ENCODE results near the gene DHDH. TPM values are rescaled to one million over a fixed set of nuclear protein-coding genes. Genes with fewer than 3 reads are reported as not detected.
"Not testable (repeated sequence)": the region's sequence is repeated elsewhere in the genome, so short reads cannot be mapped to it uniquely, and the experiment has no call there.

DHDH gene
- total RNA-seq, 1 donor from 2014 or later, result 3.2 TPM

DNA sequence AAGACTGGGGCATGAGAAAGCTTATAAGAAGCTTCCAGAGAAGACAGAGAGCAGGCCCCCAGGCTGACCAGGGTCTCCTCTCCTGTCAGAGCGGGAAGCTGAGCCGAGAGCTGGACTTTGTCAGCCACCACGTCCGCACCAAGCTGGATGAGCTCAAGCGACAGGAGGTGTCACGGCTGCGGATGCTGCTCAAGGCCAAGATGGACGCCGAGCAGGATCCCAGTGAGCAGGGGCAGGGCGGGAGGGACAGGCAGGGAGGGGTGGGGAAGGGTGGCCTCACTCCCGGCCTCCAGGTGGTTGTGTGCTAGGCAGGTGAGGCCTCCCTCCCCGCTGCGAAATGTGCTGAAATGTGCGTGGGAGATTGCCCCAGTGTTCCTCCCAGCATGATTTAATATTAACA, 27.8 kb upstream of the DHDH start:
- DNase-seq (ENCODE audit: low spot score in 2 of 2, unreplicated experiment in 2 of 2), result no peak
- H3K4me3 Mint-ChIP-seq, result no peak overlapping the region
- TF ChIP-seq, protein P1, sequence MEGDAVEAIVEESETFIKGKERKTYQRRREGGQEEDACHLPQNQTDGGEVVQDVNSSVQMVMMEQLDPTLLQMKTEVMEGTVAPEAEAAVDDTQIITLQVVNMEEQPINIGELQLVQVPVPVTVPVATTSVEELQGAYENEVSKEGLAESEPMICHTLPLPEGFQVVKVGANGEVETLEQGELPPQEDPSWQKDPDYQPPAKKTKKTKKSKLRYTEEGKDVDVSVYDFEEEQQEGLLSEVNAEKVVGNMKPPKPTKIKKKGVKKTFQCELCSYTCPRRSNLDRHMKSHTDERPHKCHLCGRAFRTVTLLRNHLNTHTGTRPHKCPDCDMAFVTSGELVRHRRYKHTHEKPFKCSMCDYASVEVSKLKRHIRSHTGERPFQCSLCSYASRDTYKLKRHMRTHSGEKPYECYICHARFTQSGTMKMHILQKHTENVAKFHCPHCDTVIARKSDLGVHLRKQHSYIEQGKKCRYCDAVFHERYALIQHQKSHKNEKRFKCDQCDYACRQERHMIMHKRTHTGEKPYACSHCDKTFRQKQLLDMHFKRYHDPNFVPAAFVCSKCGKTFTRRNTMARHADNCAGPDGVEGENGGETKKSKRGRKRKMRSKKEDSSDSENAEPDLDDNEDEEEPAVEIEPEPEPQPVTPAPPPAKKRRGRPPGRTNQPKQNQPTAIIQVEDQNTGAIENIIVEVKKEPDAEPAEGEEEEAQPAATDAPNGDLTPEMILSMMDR (IDR thresholded peaks at IDR 0.05; ENCODE audit: unreplicated experiment), result no peak
- no peaks in the 10 kb centered on the region for H3K9me3 Mint-ChIP-seq
- H3K36me3 Mint-ChIP-seq, result peaks cover 40% of the 10 kb centered on the region
- peaks cover 8% of the 10 kb centered on the region for H3K4me1 Mint-ChIP-seq
- H3K27me3 Mint-ChIP-seq (ENCODE audit: low read depth), result no peaks in the 10 kb centered on the region
- no peak overlapping the region for H3K27ac Mint-ChIP-seq

DNA sequence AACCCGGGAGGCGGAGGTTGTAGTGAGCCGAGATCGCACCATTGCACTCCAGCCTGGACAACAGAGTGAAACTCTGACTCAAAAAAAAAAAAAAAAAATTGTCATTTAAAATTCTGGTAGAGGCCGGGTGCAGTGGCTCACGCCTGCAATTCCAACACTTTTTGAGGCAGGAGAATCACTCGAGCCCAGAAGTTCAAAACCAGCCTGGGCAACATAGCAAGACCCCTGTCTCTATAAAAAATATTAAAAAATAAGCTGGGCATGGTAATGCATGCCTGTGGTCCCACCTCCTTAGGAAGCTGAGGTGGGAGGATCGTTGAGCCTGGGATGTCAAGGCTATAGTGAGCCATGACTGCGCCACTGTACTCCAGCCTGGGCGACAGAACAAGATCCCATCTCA, 27.2 kb upstream of the DHDH start:
- no peak for DNase-seq (ENCODE audit: low spot score in 2 of 2, unreplicated experiment in 2 of 2)
- no peaks in the 10 kb centered on the region for H3K27me3 Mint-ChIP-seq (ENCODE audit: low read depth)
- TF ChIP-seq, protein P1 (IDR thresholded peaks at IDR 0.05; ENCODE audit: unreplicated experiment), result no peak
- H3K36me3 Mint-ChIP-seq, result peaks cover 44% of the 10 kb centered on the region
- peaks cover 2% of the 10 kb centered on the region for H3K4me1 Mint-ChIP-seq
- no peak overlapping the region for H3K27ac Mint-ChIP-seq
- no peaks in the 10 kb centered on the region for H3K9me3 Mint-ChIP-seq
- H3K4me3 Mint-ChIP-seq, result no peak overlapping the region

DNA sequence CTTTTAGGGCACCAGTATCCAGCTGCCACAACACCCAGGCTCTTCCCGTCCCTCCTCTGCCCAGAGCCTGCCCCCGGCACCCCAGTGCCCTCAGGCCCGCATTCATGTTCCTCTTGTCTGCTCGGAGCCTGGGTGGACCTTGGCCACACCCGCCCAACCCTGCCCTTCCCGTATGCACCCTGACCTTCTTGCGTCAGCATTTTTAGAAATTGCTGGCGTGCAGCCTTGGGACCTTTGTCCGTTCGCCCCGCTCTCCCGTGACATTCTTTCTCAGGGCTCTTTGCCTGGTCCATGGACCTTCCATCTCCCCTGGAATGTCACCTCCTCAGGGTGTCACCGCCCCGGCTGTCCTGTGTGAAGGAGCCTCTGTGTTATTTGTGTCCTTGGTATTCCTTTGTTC, 25.8 kb upstream of the DHDH start:
- Mint-ChIP-seq H3K9me3 (no peaks in the 10 kb centered on the region), H3K36me3 (peaks cover 49% of the 10 kb centered on the region)

DNA sequence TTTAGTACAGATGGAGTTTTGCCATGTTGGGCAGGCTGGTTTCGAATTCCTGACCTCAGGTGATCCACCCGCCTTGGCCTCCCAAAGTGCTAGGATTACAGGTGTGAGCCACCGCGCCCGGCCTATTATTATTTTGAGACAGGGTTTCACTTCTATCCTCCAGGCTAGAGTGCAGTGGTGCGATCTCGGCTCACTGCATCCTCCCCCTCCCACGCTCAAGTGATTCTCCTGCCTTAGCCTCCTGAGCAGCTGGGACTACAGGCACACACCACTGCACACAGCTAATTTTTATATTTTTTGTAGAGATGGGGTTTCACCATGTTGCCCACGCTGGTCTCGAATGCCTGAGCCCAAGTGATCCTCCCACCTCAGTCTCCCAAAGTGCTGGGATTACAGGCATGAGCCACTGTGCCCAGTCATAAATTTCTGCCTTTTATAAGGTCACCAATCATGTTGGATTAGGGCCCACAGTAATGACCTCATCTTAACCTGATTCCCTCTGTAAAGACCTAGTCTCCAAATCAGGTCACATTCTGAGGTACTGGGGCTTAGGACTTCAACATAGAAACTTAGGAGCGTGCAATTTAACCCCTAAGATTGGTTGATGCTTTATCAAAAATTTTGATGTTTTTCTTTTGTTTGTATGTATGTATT, 23.9 kb upstream of the DHDH start:
- not testable (repeated sequence) for H3K4me3 Mint-ChIP-seq; H3K27ac Mint-ChIP-seq; H3K4me1 Mint-ChIP-seq; H3K9me3 Mint-ChIP-seq; DNase-seq (ENCODE audit: low spot score in 2 of 2, unreplicated experiment in 2 of 2); H3K27me3 Mint-ChIP-seq (ENCODE audit: low read depth)
- H3K36me3 Mint-ChIP-seq, result peaks cover 56% of the 10 kb centered on the region

More for the DNA sequence above, 25.8 kb upstream of the DHDH start:
- no peak overlapping the region for H3K4me3 Mint-ChIP-seq
- no peaks in the 10 kb centered on the region for H3K4me1 Mint-ChIP-seq
- H3K27ac Mint-ChIP-seq, result no peak overlapping the region
- DNase-seq (ENCODE audit: low spot score in 2 of 2, unreplicated experiment in 2 of 2), result no peak
- TF ChIP-seq, protein P1 (IDR thresholded peaks at IDR 0.05; ENCODE audit: unreplicated experiment), result no peak
- no peaks in the 10 kb centered on the region for H3K27me3 Mint-ChIP-seq (ENCODE audit: low read depth)

DNA sequence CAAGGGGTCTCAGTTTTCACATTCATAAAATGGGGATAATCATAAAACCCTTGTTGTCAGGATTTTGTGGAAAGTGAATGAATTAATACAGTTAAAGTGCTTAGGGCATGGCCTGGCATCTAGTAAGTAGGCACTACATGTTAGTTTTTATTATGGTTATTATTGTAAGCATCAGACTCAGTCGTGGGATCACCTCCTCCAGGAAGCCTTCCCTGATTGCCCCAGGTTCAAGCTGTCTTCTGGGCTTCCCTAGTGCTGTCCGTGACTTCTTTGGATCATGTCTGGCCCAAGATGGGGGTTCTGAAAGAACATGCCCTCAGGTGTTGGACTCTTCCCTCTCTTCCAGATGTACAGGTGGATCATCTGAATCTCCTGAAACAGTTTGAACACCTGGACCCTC, 22.7 kb upstream of the DHDH start:
- H3K4me3 Mint-ChIP-seq, result no peak overlapping the region
- H3K27me3 Mint-ChIP-seq (ENCODE audit: low read depth), result no peaks in the 10 kb centered on the region
- H3K4me1 Mint-ChIP-seq, result no peaks in the 10 kb centered on the region
- H3K27ac Mint-ChIP-seq, result no peak overlapping the region
- H3K9me3 Mint-ChIP-seq, result no peaks in the 10 kb centered on the region
- DNase-seq (ENCODE audit: low spot score in 2 of 2, unreplicated experiment in 2 of 2), result no peak
- TF ChIP-seq, protein P1 (IDR thresholded peaks at IDR 0.05; ENCODE audit: unreplicated experiment), result no peak
- peaks cover 49% of the 10 kb centered on the region for H3K36me3 Mint-ChIP-seq

DNA sequence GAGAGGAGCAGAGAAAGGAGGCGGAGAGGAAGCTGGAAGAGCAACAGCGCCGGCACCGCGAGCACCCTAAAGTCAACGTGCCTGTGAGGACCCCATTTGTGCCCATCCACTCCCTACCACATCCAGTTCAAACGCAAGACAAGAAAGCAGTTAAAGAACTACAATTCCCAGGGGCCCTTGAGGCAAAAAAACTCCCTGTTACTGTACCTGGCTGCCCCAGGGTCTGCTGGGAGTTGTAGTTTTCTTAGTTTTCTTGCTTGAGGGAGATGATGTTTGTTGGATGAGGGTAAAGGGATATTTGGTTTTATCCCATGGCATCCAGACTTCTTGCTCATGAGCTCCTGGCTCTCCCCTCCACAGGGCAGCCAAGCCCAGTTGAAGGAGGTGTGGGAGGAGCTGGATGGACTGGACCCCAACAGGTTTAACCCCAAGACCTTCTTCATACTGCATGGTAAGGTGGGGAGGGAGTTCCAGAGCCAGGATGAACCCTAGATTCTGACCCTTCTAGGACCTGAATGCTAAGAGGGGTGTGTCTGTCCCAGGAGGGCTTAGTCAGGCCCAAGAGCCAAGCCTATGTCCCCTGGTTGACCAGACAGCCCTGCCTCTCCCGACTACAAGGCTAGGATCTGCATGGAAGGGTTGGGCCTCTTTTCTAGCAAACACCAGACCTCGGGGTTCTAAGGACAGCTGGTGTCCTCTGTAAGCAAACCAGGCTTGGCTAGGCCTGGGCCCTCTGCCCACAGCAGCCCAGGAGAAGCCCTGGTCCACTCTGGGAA, 20.2 kb upstream of the DHDH start:
- H3K36me3 Mint-ChIP-seq, result peaks cover 36% of the 10 kb centered on the region
- TF ChIP-seq, protein P1 (IDR thresholded peaks at IDR 0.05; ENCODE audit: unreplicated experiment), result no peak
- no peak overlapping the region for H3K4me3 Mint-ChIP-seq
- DNase-seq (ENCODE audit: low spot score in 2 of 2, unreplicated experiment in 2 of 2), result no peak
- H3K27ac Mint-ChIP-seq, result no peak overlapping the region
- no peaks in the 10 kb centered on the region for H3K4me1 Mint-ChIP-seq
- no peaks in the 10 kb centered on the region for H3K27me3 Mint-ChIP-seq (ENCODE audit: low read depth)
- H3K9me3 Mint-ChIP-seq, result no peaks in the 10 kb centered on the region
